Retinal pigment epithelial cell (primary cell): ENCODE data around the gene MAPKAPK3.

Experiments
- DNase-seq: peaks from one replicate; pipeline ENCODE4 v3.0.0-alpha.2; 2010; ENCODE audit warnings: low read depth
- H3K4me3 ChIP-seq: 2 replicates; pipeline ENCODE4 v1.5.1; 2011; ENCODE audit warnings: mild to moderate bottlenecking, low read length, control low read depth, moderate library complexity
- CTCF ChIP-seq: conservative IDR thresholded peaks from 2 replicates; pipeline ENCODE4 v1.5.1; 2011; ENCODE audit warnings: low read depth, low read length, control low read depth, inconsistent platforms

MAPKAPK3 gene

DNA sequence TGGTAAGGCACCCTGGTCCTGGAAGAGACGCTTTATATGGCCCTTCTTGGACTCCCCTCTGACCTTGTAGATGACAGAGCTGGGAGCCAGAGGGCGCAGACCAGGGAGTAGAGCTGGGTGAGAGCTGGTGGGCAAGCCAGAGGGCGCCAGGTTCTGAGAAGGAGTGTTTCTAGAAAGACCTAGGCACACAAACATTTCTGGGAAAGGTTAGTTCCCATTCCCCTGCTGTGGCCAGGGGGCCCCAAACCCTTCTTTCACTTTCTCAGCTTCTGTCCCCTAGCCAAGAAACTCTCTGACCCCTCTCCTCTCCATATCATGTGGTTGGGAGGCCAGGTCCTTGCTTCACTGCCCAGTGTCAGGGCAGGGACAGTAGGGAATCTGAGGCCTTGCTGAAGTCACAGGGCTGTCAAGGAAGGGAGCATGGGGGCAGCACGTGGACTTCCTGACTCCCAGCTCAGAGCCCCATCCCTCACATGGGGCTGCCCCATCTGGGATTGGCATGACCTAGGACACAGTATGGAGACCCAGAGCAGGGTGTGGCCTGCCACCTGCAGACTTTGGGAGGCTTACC, 44.1 kb upstream of the MAPKAPK3 start:
- no peak overlapping the region for H3K4me3 ChIP-seq
- no peak for DNase-seq
- TF ChIP-seq CTCF: no peak

DNA sequence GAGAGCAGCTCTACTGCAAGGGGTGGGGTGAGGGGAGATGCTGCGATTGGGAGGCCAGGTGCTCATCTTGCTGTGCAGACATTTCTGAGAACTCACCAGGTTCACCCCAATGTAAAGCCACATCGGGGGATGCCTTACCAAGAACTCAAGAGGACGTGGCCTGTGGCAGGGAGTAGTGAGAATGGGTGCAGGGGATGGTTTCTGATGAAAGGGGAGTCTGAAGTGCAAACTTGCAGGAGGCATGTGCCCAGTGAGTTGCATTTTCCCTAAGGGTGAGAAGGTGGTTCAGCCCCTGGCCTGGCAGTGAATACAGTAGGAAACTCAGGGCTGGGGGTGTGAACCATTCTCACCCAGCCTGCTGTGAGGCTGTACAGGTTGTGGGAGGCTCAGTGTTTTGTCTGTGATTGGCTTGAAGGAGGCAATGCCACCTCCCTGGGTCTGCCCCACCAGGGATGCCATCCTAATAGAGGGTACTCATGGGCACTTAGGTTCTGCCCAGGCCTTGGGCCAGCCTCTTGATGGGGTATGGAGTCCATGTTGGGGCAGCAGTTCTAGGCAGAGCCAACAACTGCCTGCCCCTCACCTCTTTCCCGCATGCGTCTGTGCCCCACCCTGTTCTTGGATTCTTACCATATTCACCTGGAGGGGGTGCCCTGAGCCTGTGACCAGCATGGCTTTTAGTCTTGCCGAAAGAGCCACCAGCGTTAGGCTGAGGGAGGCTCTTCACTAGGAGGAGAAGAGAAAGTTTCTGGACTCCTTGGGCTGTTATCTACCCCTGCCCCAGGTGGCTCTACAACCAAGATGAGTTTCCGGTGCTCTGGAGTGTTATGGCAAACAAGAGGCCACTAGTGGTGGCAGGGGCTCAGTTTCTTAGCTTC, 43.1 kb upstream of the MAPKAPK3 start:
- H3K4me3 ChIP-seq: no peak overlapping the region
- no peak for DNase-seq
- TF ChIP-seq CTCF: no peak

GRCh38 chr3:50574444-50574831, 42.5 kb upstream of the MAPKAPK3 start:
- no peak for DNase-seq
- no peak for TF ChIP-seq CTCF
- H3K4me3 ChIP-seq: no peak overlapping the region

DNA sequence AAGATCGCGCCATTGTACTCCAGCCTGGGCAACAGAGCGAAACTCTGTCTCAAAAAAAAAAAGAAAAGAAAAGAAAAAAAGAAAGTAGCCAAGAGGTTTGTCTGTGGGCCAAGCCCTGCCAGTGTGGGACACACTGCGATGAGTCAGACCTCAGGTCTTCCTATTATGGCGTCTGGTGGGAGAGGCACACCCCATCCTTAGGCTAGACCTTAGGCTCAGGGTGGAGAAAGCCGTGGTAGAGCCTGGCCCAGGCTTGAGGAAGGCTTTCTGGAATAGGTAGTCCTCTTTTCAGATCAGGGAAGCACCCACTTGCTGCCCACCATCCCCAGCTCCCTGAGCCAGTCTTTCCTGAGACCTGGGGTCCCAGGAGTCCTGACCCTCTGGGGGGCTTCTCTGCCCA, 41.6 kb upstream of the MAPKAPK3 start:
- TF ChIP-seq CTCF: no peak
- H3K4me3 ChIP-seq: no peak overlapping the region
- no peak for DNase-seq

DNA sequence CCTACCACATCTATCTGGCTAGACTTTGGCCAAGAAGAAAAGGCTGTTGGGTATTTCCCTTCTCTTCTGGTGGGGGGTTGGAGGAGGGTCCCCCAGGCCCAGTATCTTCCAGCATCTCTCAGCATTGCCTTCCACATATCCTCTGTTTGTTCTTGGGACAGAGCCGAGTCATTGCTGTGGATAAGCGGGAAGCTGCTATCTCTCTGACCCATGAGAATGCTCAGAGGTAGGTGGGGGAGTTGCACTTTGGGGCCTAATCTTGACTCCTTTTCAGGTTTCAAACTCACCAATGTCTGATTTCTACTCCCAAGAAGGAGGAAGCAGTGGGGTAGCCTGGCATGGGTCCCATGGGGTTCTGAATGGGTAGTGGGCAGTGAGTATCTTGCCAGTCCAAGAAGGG, 39.6 kb upstream of the MAPKAPK3 start:
- H3K4me3 ChIP-seq: no peak overlapping the region
- TF ChIP-seq CTCF: no peak
- no peak for DNase-seq

DNA sequence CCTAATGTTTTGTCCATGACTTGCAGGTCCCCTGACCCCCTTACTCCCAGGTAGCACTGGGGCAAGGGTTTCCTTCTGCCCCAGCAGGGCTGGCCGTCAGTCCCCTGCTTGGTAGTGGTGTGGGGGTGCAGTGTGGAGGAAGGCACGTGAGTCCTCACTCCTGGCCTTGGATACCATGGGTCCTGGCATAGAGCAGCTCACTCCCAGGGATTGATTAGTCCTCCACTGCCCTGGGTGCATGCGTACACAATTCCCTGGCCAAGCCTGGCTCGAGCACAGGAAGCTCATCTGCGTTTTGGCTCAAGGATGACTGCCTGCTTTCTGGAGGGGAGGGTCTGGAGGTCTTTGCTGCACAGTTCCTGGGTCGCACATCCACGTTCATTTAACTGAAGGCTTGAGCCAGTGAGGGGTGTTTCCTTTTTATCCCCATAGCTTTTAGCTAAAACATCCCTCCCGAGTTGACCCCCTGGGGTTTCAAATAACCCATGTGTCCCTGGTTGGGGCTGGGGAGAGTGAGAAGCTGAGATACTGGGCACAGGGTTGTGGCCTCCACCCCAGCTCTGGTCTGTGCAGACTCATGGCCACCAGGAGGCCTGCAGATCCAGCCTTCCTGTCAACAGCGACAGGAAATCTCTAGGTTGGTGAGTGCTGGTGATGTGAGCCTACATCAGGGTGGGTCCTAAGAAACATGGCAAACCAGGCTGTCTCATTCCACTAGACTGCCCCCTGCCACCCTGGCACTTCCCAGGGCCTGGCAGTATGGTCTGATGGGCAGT, 36.1 kb upstream of the MAPKAPK3 start:
- no peak for DNase-seq
- H3K4me3 ChIP-seq: no peak overlapping the region
- peak; percentile 2 for TF ChIP-seq CTCF
